Skeletal muscle tissue (tissue), 4 donors: ENCODE results near the gene MAP2K5. TPM values are rescaled to one million over a fixed set of nuclear protein-coding genes. Genes with fewer than 3 reads are reported as not detected.

Source experiments
- H3K27ac ChIP-seq: one replicate; pipeline ENCODE4 v1.7.0; 2013; ENCODE audit warnings: mild to moderate bottlenecking, low read depth, low read length, inconsistent platforms
- H3K27me3 ChIP-seq, 3 donors: one replicate each; pipeline ENCODE4 v1.7.0; 2013; ENCODE audit warnings: low read length in 3 of 3; ENCODE audit not compliant: control insufficient read depth in 3 of 3, insufficient read depth in 3 of 3
- H3K36me3 ChIP-seq, 3 donors: one replicate each; pipeline ENCODE4 v1.7.0; 2013; ENCODE audit warnings: low read length in 3 of 3; ENCODE audit not compliant: control insufficient read depth in 3 of 3, insufficient read depth in 3 of 3
- H3K4me1 ChIP-seq, 3 donors: one replicate each; pipeline ENCODE4 v1.7.0; 2013; ENCODE audit warnings: low read length in 3 of 3, mild to moderate bottlenecking in 3 of 3; ENCODE audit not compliant: control insufficient read depth in 3 of 3, insufficient read depth in 3 of 3
- H3K4me3 ChIP-seq, 3 donors: one replicate each; pipeline ENCODE4 v1.7.0; 2013; ENCODE audit warnings: low read length in 3 of 3
- H3K9ac ChIP-seq, 3 donors: one replicate each; pipeline ENCODE4 v1.7.0; 2013; ENCODE audit warnings: low read length in 3 of 3, mild to moderate bottlenecking in 3 of 3, moderate library complexity in 2 of 3, low read depth in 1 of 3
- H3K9me3 ChIP-seq, 3 donors: one replicate each; pipeline ENCODE4 v1.7.0; 2013; ENCODE audit warnings: low read length in 3 of 3; ENCODE audit not compliant: control insufficient read depth in 3 of 3
- total RNA-seq: library from RNA; depleted of rRNA; stranded (reverse); fragments of >200 nt; gene quantifications from one replicate; pipeline ENCODE4 v1.2.3, GENCODE V29; 2014
- donor health status: Osteomylitis.

MAP2K5 gene
- total RNA-seq, 1 donor from 2014 or later = 19.3 TPM

- H3K36me3 ChIP-seq = no peaks in the 10 kb centered on the region
- no peak overlapping the region for H3K27ac ChIP-seq
- H3K9me3 ChIP-seq = no peaks in the 10 kb centered on the region
- no peak overlapping the region for H3K9ac ChIP-seq
- no peak overlapping the region for H3K4me3 ChIP-seq
- H3K27me3 ChIP-seq = no peaks in the 10 kb centered on the region
- peaks cover 0 to 9% (median 5%) of the 10 kb centered on the region in 3 donors for H3K4me1 ChIP-seq
Observed at GRCh38 chr15:67570875-67571647, 28.6 kb downstream of the MAP2K5 start.

GRCh38 chr15:67571648-67572415 is 29.3 kb downstream of the MAP2K5 start:
- Histone ChIP-seq H3K27ac (no peak overlapping the region), H3K4me1 (peaks cover 0 to 9% (median 5%) of the 10 kb centered on the region in 3 donors), H3K36me3 (no peaks in the 10 kb centered on the region), H3K9ac (no peak overlapping the region), H3K27me3 (no peaks in the 10 kb centered on the region), H3K9me3 (no peaks in the 10 kb centered on the region), H3K4me3 (no peak overlapping the region)

- H3K9ac ChIP-seq = no peak overlapping the region
- no peak overlapping the region for H3K27ac ChIP-seq
- no peaks in the 10 kb centered on the region for H3K9me3 ChIP-seq
- peaks cover 0 to 12% (median 9%) of the 10 kb centered on the region in 3 donors for H3K4me1 ChIP-seq
- no peaks in the 10 kb centered on the region for H3K27me3 ChIP-seq
- H3K36me3 ChIP-seq = peaks cover 0 to 2% (median 0%) of the 10 kb centered on the region in 3 donors
- no peak overlapping the region for H3K4me3 ChIP-seq
Observed at GRCh38 chr15:67573194-67573593, 30.7 kb downstream of the MAP2K5 start.

- Histone ChIP-seq H3K9me3 (no peaks in the 10 kb centered on the region), H3K27me3 (no peaks in the 10 kb centered on the region), H3K4me3 (no peak overlapping the region), H3K36me3 (peaks cover 0 to 2% (median 0%) of the 10 kb centered on the region in 3 donors), H3K9ac (no peak overlapping the region), H3K4me1 (peaks cover 5 to 16% (median 6%) of the 10 kb centered on the region in 3 donors), H3K27ac (no peak overlapping the region)
Observed at GRCh38 chr15:67575039-67575502, 32.6 kb downstream of the MAP2K5 start.

- H3K4me1 ChIP-seq = peaks cover 5 to 11% (median 6%) of the 10 kb centered on the region in 3 donors
- H3K9ac ChIP-seq = no peak overlapping the region
- H3K27ac ChIP-seq = no peak overlapping the region
Observed at GRCh38 chr15:67578020-67578600, 35.6 kb downstream of the MAP2K5 start.

GRCh38 chr15:67579164-67579563 is 36.7 kb downstream of the MAP2K5 start:
- Histone ChIP-seq H3K9me3 (no peaks in the 10 kb centered on the region), H3K4me3 (no peak overlapping the region), H3K27me3 (no peaks in the 10 kb centered on the region), H3K9ac (no peak overlapping the region), H3K36me3 (peaks cover 0 to 2% (median 0%) of the 10 kb centered on the region in 3 donors), H3K27ac (no peak overlapping the region), H3K4me1 (peaks cover 5 to 11% (median 6%) of the 10 kb centered on the region in 3 donors)

More at GRCh38 chr15:67578020-67578600, 35.6 kb downstream of the MAP2K5 start:
- Histone ChIP-seq H3K9me3 (no peaks in the 10 kb centered on the region), H3K4me3 (no peak overlapping the region), H3K27me3 (no peaks in the 10 kb centered on the region), H3K36me3 (peaks cover 0 to 2% (median 0%) of the 10 kb centered on the region in 3 donors)

- Histone ChIP-seq H3K9ac (no peak overlapping the region), H3K4me1 (peaks cover 5 to 11% (median 6%) of the 10 kb centered on the region in 3 donors), H3K4me3 (no peak overlapping the region), H3K36me3 (peaks cover 0 to 2% (median 0%) of the 10 kb centered on the region in 3 donors), H3K9me3 (no peaks in the 10 kb centered on the region), H3K27ac (no peak overlapping the region), H3K27me3 (no peaks in the 10 kb centered on the region)
Observed at GRCh38 chr15:67579967-67580366, 37.5 kb downstream of the MAP2K5 start.

- Histone ChIP-seq H3K9me3 (no peaks in the 10 kb centered on the region), H3K27me3 (no peaks in the 10 kb centered on the region), H3K4me3 (no peak overlapping the region), H3K9ac (no peak overlapping the region), H3K36me3 (peaks cover 8 to 16% (median 9%) of the 10 kb centered on the region in 3 donors), H3K4me1 (no peaks in the 10 kb centered on the region), H3K27ac (no peak overlapping the region)
Observed at GRCh38 chr15:67584157-67584556, 41.7 kb downstream of the MAP2K5 start.

- Histone ChIP-seq H3K9me3 (no peaks in the 10 kb centered on the region), H3K4me3 (no peak overlapping the region), H3K9ac (no peak overlapping the region), H3K36me3 (peaks cover 9 to 16% (median 10%) of the 10 kb centered on the region in 3 donors), H3K27ac (no peak overlapping the region), H3K27me3 (no peaks in the 10 kb centered on the region), H3K4me1 (no peaks in the 10 kb centered on the region)
Observed at GRCh38 chr15:67585681-67586080, 43.2 kb downstream of the MAP2K5 start.
